Naive thymus-derived CD8-positive, alpha-beta T cell (primary cell): ENCODE data around the gene FGD4. TPM values are rescaled to one million over a fixed set of nuclear protein-coding genes. Genes with fewer than 3 reads are reported as not detected.

Experiments used
- ATAC-seq, 2 donors: fragments of 150-1000 bp; cut with Tn5 transposase in 1 of 2; sonication (Bioruptor Pico), chemical (Tn5 transposase) in 1 of 2; 1 replicate in 1 of 2; 2 replicates in 1 of 2; pipeline ENCODE4 v1.10.0; 2021; ENCODE audit warnings: mild to moderate bottlenecking in 2 of 2, moderate library complexity in 2 of 2
- POLR2A ChIA-PET: fragments of 350-600 bp; sonication (Branson Sonifier 250); formaldehyde crosslinking; loops from one replicate; lab custom pipeline; 2021; ENCODE audit warnings: antibody characterized with exemption; lab: Charles Lee
- DNase-seq, 10 donors: peaks; one replicate each; pipeline versions ENCODE4 v3.0.0 to v3.0.0-alpha.2; 2020 to 2022
- H3K27ac Mint-ChIP-seq, 10 donors: one replicate each; pipeline ENCODE4 v1.8.0; 2020 to 2022; ENCODE audit warnings: mild to moderate bottlenecking in 10 of 10, mixed read lengths in 10 of 10, moderate library complexity in 4 of 10, inconsistent platforms in 1 of 10
- H3K27me3 Mint-ChIP-seq, 5 donors: one replicate each; pipeline ENCODE4 v1.8.0; 2021 to 2022; ENCODE audit warnings: mixed read lengths in 5 of 5
- H3K36me3 Mint-ChIP-seq, 3 donors: one replicate each; pipeline ENCODE4 v1.8.0; 2020 to 2022; ENCODE audit warnings: mixed read lengths in 3 of 3, mild to moderate bottlenecking in 2 of 3, inconsistent platforms in 1 of 3
- H3K4me1 Mint-ChIP-seq, 4 donors: one replicate each; pipeline ENCODE4 v1.8.0; 2021 to 2022; ENCODE audit warnings: mixed read lengths in 4 of 4
- H3K4me3 Mint-ChIP-seq, 10 donors: one replicate each; pipeline ENCODE4 v1.8.0; 2020 to 2022; ENCODE audit warnings: mild to moderate bottlenecking in 10 of 10, mixed read lengths in 10 of 10, moderate library complexity in 6 of 10, inconsistent platforms in 1 of 10
- H3K9me3 Mint-ChIP-seq, 9 donors: one replicate each; pipeline ENCODE4 v1.8.0; 2020 to 2022; ENCODE audit warnings: mixed read lengths in 9 of 9, mild to moderate bottlenecking in 3 of 9, inconsistent platforms in 1 of 9, moderate library complexity in 1 of 9
- polyA plus RNA-seq, 3 donors: library from polyadenylated mRNA; unstranded; fragments of 300-500 nt; fragmentation: Illumina TruSeq; gene quantifications; one replicate each; pipeline ENCODE4 v1.2.3, GENCODE V29; 2021
- total RNA-seq, 8 experiments: library from RNA in 2 of 8; stranded (reverse) in 2 of 8; gene quantifications; one replicate each; pipeline ENCODE4 v1.2.3 and lab custom pipeline; 2021 to 2026

The FGD4 gene
- total and polyA plus RNA-seq, 5 experiments from 2014 or later = 0.05 to 0.69 (median 0.39) TPM; not detected in 1

- POLR2A ChIA-PET = no interaction called here
- H3K36me3 Mint-ChIP-seq = no peaks in the 10 kb centered on the region
- ATAC-seq (no peak), DNase-seq (no peak)
- H3K27me3 Mint-ChIP-seq = peaks cover 0 to 5% (median 0%) of the 10 kb centered on the region in 5 donors
- H3K4me3 Mint-ChIP-seq = no peak overlapping the region
- no peaks in the 10 kb centered on the region for H3K4me1 Mint-ChIP-seq
- no peak overlapping the region for H3K27ac Mint-ChIP-seq
- peaks cover 0 to 2% (median 0%) of the 10 kb centered on the region in 9 donors for H3K9me3 Mint-ChIP-seq
Measured at GRCh38 chr12:32566663-32567295, 167.4 kb downstream of the FGD4 start.

- no peaks in the 10 kb centered on the region for H3K36me3 Mint-ChIP-seq
- no peak overlapping the region for H3K4me3 Mint-ChIP-seq
- ATAC-seq (no peak), DNase-seq (no peak)
- no peak overlapping the region for H3K27ac Mint-ChIP-seq
- peaks cover 0 to 2% (median 0%) of the 10 kb centered on the region in 9 donors for H3K9me3 Mint-ChIP-seq
- H3K27me3 Mint-ChIP-seq = peaks cover 0 to 5% (median 0%) of the 10 kb centered on the region in 5 donors
- no peaks in the 10 kb centered on the region for H3K4me1 Mint-ChIP-seq
- POLR2A ChIA-PET = interaction anchor here (0.7 kb wide), 1 partner anchor 17 kb away, joined by 3 read pairs; no protein-coding TSS in a partner anchor
Measured at GRCh38 chr12:32567296-32567674, 167.9 kb downstream of the FGD4 start.

GRCh38 chr12:32568228-32568627 is 168.9 kb downstream of the FGD4 start:
- no peak overlapping the region for H3K4me3 Mint-ChIP-seq
- H3K4me1 Mint-ChIP-seq = no peaks in the 10 kb centered on the region
- H3K27me3 Mint-ChIP-seq = peaks cover 0 to 5% (median 0%) of the 10 kb centered on the region in 5 donors
- DNase-seq (no peak), ATAC-seq (no peak)
- POLR2A ChIA-PET = interaction anchor here (0.7 kb wide), 1 partner anchor 18 kb away, joined by 3 read pairs; no protein-coding TSS in a partner anchor
- H3K36me3 Mint-ChIP-seq = no peaks in the 10 kb centered on the region
- H3K27ac Mint-ChIP-seq = no peak overlapping the region
- peaks cover 0 to 2% (median 0%) of the 10 kb centered on the region in 9 donors for H3K9me3 Mint-ChIP-seq

- POLR2A ChIA-PET = no interaction called here
- Mint-ChIP-seq H3K9me3 (no peaks in the 10 kb centered on the region), H3K4me3 (no peak overlapping the region), H3K4me1 (no peaks in the 10 kb centered on the region), H3K36me3 (no peaks in the 10 kb centered on the region), H3K27ac (peak overlapping the region in 2 of 10 donors; percentile 18 to 32), H3K27me3 (peaks cover 0 to 5% (median 0%) of the 10 kb centered on the region in 5 donors)
- ATAC-seq = no peak
- DNase-seq = no peak
Measured at GRCh38 chr12:32569259-32569658, 169.9 kb downstream of the FGD4 start.

GRCh38 chr12:32574585-32574984 is 175.2 kb downstream of the FGD4 start:
- Mint-ChIP-seq H3K27ac (no peak overlapping the region), H3K27me3 (peaks cover 0 to 5% (median 0%) of the 10 kb centered on the region in 5 donors), H3K9me3 (peaks cover 0 to 6% (median 0%) of the 10 kb centered on the region in 9 donors), H3K36me3 (no peaks in the 10 kb centered on the region), H3K4me3 (no peak overlapping the region), H3K4me1 (no peaks in the 10 kb centered on the region)
- ATAC-seq = no peak
- POLR2A ChIA-PET = no interaction called here
- DNase-seq = no peak

GRCh38 chr12:32577328-32577727 is 178.0 kb downstream of the FGD4 start:
- POLR2A ChIA-PET = no interaction called here
- H3K9me3 Mint-ChIP-seq = peaks cover 0 to 6% (median 0%) of the 10 kb centered on the region in 9 donors

GRCh38 chr12:32583534-32583933 is 184.2 kb downstream of the FGD4 start:
- Mint-ChIP-seq H3K4me1 (peaks cover 14 to 25% (median 21%) of the 10 kb centered on the region in 4 donors), H3K27ac (no peak overlapping the region), H3K4me3 (no peak overlapping the region), H3K36me3 (peaks cover 0 to 5% (median 0%) of the 10 kb centered on the region in 3 donors), H3K9me3 (peaks cover 0 to 13% (median 0%) of the 10 kb centered on the region in 9 donors), H3K27me3 (peaks cover 0 to 3% (median 0%) of the 10 kb centered on the region in 5 donors)
- POLR2A ChIA-PET = no interaction called here
- DNase-seq = no peak
- ATAC-seq = no peak

More at GRCh38 chr12:32577328-32577727, 178.0 kb downstream of the FGD4 start:
- Mint-ChIP-seq H3K4me1 (peaks cover 0 to 2% (median 0%) of the 10 kb centered on the region in 4 donors), H3K4me3 (no peak overlapping the region), H3K27ac (no peak overlapping the region), H3K36me3 (peaks cover 0 to 5% (median 0%) of the 10 kb centered on the region in 3 donors), H3K27me3 (peaks cover 0 to 5% (median 0%) of the 10 kb centered on the region in 5 donors)
- DNase-seq (no peak), ATAC-seq (no peak)

- H3K4me3 Mint-ChIP-seq = peak overlapping the region in 1 of 10 donors; percentile 0
- peaks cover 25 to 39% (median 37%) of the 10 kb centered on the region in 4 donors for H3K4me1 Mint-ChIP-seq
- peak overlapping the region in 1 of 10 donors; percentile 10 for H3K27ac Mint-ChIP-seq
- H3K36me3 Mint-ChIP-seq = peaks cover 0 to 2% (median 0%) of the 10 kb centered on the region in 3 donors
- no peak for DNase-seq
- peaks cover 0 to 14% (median 0%) of the 10 kb centered on the region in 9 donors for H3K9me3 Mint-ChIP-seq
- POLR2A ChIA-PET = no interaction called here
- H3K27me3 Mint-ChIP-seq = no peaks in the 10 kb centered on the region
- no peak for ATAC-seq
Measured at GRCh38 chr12:32585680-32586079, 186.3 kb downstream of the FGD4 start.

- Mint-ChIP-seq H3K9me3 (peaks cover 0 to 14% (median 0%) of the 10 kb centered on the region in 9 donors), H3K4me3 (peak overlapping the region in 1 of 10 donors; percentile 30), H3K27me3 (no peaks in the 10 kb centered on the region), H3K4me1 (peaks cover 25 to 39% (median 37%) of the 10 kb centered on the region in 4 donors), H3K27ac (peak overlapping the region in 4 of 10 donors; percentile 4 to 38 (median 18)), H3K36me3 (peaks cover 0 to 2% (median 0%) of the 10 kb centered on the region in 3 donors)
- DNase-seq = no peak
- POLR2A ChIA-PET = no interaction called here
- ATAC-seq = no peak
Measured at GRCh38 chr12:32586390-32586789, 187.0 kb downstream of the FGD4 start.

- H3K4me1 Mint-ChIP-seq = peaks cover 23 to 39% (median 37%) of the 10 kb centered on the region in 4 donors
- peak overlapping the region in 6 of 10 donors; percentile 1 to 48 (median 16) for H3K4me3 Mint-ChIP-seq
- no peaks in the 10 kb centered on the region for H3K36me3 Mint-ChIP-seq
- H3K27ac Mint-ChIP-seq = peak overlapping the region in 9 of 10 donors; percentile 14 to 89 (median 63)
- no peak for DNase-seq
- no peak for ATAC-seq
- H3K9me3 Mint-ChIP-seq = peaks cover 0 to 14% (median 0%) of the 10 kb centered on the region in 9 donors
- POLR2A ChIA-PET = interaction anchor here (0.6 kb wide), 1 partner anchor 172 kb away, joined by 3 read pairs; no protein-coding TSS in a partner anchor
- no peaks in the 10 kb centered on the region for H3K27me3 Mint-ChIP-seq
Measured at GRCh38 chr12:32587581-32588495, 188.5 kb downstream of the FGD4 start.

- Mint-ChIP-seq H3K27me3 (no peaks in the 10 kb centered on the region), H3K4me3 (peak overlapping the region in 5 of 10 donors; percentile 1 to 48 (median 4)), H3K9me3 (peaks cover 0 to 14% (median 0%) of the 10 kb centered on the region in 9 donors), H3K36me3 (no peaks in the 10 kb centered on the region), H3K27ac (peak overlapping the region; percentile 19 to 89 (median 63)), H3K4me1 (peaks cover 23 to 39% (median 37%) of the 10 kb centered on the region in 4 donors)
- DNase-seq (no peak), ATAC-seq (no peak)
- POLR2A ChIA-PET = no interaction called here
Measured at GRCh38 chr12:32588604-32589003, 189.2 kb downstream of the FGD4 start.

- no peaks in the 10 kb centered on the region for H3K36me3 Mint-ChIP-seq
- peak overlapping the region in 9 of 10 donors; percentile 2 to 78 (median 36) for H3K4me3 Mint-ChIP-seq
- ATAC-seq (peak; percentile 42 to 84), DNase-seq (peak in 3 of 10 donors; percentile 12 to 42 (median 38))
- peaks cover 0 to 14% (median 0%) of the 10 kb centered on the region in 9 donors for H3K9me3 Mint-ChIP-seq
- POLR2A ChIA-PET = no interaction called here
- peak overlapping the region; percentile 25 to 89 (median 80) for H3K27ac Mint-ChIP-seq
- peaks cover 23 to 39% (median 37%) of the 10 kb centered on the region in 4 donors for H3K4me1 Mint-ChIP-seq
- no peaks in the 10 kb centered on the region for H3K27me3 Mint-ChIP-seq
Measured at GRCh38 chr12:32589165-32589865, 190.0 kb downstream of the FGD4 start.
